Measurements from ENCODE around the gene KRTAP9-8. TPM values are rescaled to one million over a fixed set of nuclear protein-coding genes. Genes with fewer than 3 reads are reported as not detected.

Gene KRTAP9-8
- total RNA-seq, 2 donors from 2014 or later = not detected

GRCh38 chr17:41256291-41256685 lies 18.5 kb downstream of the KRTAP9-8 start:
- Histone ChIP-seq H3K4me3 (no peak overlapping the region), H3K9me3 (no peaks in the 10 kb centered on the region), H3K9ac (ENCODE audit: low read depth in 2 of 2, low read length in 2 of 2) (no peak overlapping the region), H3K27me3 (no peaks in the 10 kb centered on the region), H3K27ac (no peak overlapping the region), H3K4me1 (no peaks in the 10 kb centered on the region), H3K36me3 (no peaks in the 10 kb centered on the region)
- DNase-seq = no peak
- intact Hi-C loops (cut with DNase I) = no loop called here
- no peak for TF ChIP-seq CTCF (IDR thresholded peaks at IDR 0.05)

GRCh38 chr17:41258406-41258805 lies 20.6 kb downstream of the KRTAP9-8 start:
- no peaks in the 10 kb centered on the region for H3K36me3 ChIP-seq
- no peak for TF ChIP-seq CTCF (IDR thresholded peaks at IDR 0.05)

GRCh38 chr17:41263212-41263611 lies 25.4 kb downstream of the KRTAP9-8 start:
- Histone ChIP-seq H3K27ac (no peak overlapping the region), H3K4me1 (no peaks in the 10 kb centered on the region), H3K27me3 (no peaks in the 10 kb centered on the region), H3K9ac (ENCODE audit: low read depth in 2 of 2, low read length in 2 of 2) (no peak overlapping the region), H3K4me3 (no peak overlapping the region), H3K36me3 (no peaks in the 10 kb centered on the region), H3K9me3 (no peaks in the 10 kb centered on the region)
- intact Hi-C loops (cut with DNase I) = no loop called here
- no peak for DNase-seq
- no peak for TF ChIP-seq CTCF (IDR thresholded peaks at IDR 0.05)

More at GRCh38 chr17:41258406-41258805, 20.6 kb downstream of the KRTAP9-8 start:
- no peak for DNase-seq
- intact Hi-C loops (cut with DNase I) = no loop called here
- H3K9ac ChIP-seq (ENCODE audit: low read depth in 2 of 2, low read length in 2 of 2) = no peak overlapping the region
- H3K9me3 ChIP-seq = no peaks in the 10 kb centered on the region
- H3K4me1 ChIP-seq = no peaks in the 10 kb centered on the region
- no peak overlapping the region for H3K27ac ChIP-seq
- H3K27me3 ChIP-seq = no peaks in the 10 kb centered on the region
- no peak overlapping the region for H3K4me3 ChIP-seq

GRCh38 chr17:41264599-41264998 lies 26.8 kb downstream of the KRTAP9-8 start:
- no peak for TF ChIP-seq CTCF (IDR thresholded peaks at IDR 0.05)
- Histone ChIP-seq H3K27ac (no peak overlapping the region), H3K4me3 (no peak overlapping the region), H3K36me3 (no peaks in the 10 kb centered on the region), H3K9me3 (no peaks in the 10 kb centered on the region), H3K27me3 (no peaks in the 10 kb centered on the region), H3K9ac (ENCODE audit: low read depth in 2 of 2, low read length in 2 of 2) (no peak overlapping the region), H3K4me1 (no peaks in the 10 kb centered on the region)
- DNase-seq = no peak
- intact Hi-C loops (cut with DNase I) = loop anchor here (2.0 kb wide), 1 partner anchor 14 kb away; no protein-coding TSS in a partner anchor

DNA sequence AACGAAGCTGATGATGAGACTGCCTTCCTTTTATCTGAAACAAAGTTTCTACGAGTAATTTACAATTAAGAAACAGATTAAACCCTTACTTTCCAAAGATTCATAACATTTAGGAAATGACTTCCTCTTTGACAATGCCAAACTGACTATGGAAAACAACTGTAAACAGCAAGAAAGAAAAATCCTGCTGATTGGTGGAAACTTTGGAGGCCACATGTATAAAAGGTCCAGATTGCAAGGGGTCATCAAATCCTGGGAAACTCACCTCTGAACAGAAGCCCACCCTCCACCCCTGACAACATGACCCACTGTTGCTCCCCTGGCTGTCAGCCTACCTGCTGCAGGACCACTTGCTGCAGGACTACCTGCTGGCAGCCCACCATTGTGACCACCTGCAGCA lies 27.3 kb downstream of the KRTAP9-8 start, which contains the start of gene KRTAP9-6:
TSS of gene KRTAP9-6 (plus strand) at position 301 of the 400 bp plus-strand sequence. CDS start at position 301, 0 bp downstream.
- no peaks in the 10 kb centered on the region for H3K4me1 ChIP-seq
- H3K27me3 ChIP-seq = no peaks in the 10 kb centered on the region
- intact Hi-C loops (cut with DNase I) = loop anchor here (2.0 kb wide), 1 partner anchor 14 kb away; no protein-coding TSS in a partner anchor
- H3K4me3 ChIP-seq = no peak within 1 kb of the TSS
- no peaks in the 10 kb centered on the region for H3K36me3 ChIP-seq
- H3K9ac ChIP-seq (ENCODE audit: low read depth in 2 of 2, low read length in 2 of 2) = no peak within 1 kb of the TSS
- H3K9me3 ChIP-seq = no peaks in the 10 kb centered on the region
- no peak for DNase-seq
- no peak within 1 kb of the TSS for H3K27ac ChIP-seq
- TF ChIP-seq CTCF (IDR thresholded peaks at IDR 0.05) = no peak
